HL-60/S4 (cell line): ENCODE data around the gene NRIP3.
"Not testable (repeated sequence)": the region's sequence is repeated elsewhere in the genome, so short reads cannot be mapped to it uniquely, and the experiment has no call there.

ENCODE experiments used
- in situ Hi-C: fragments of 300-500 bp; cut with MboI; formaldehyde crosslinking; loops from 2 replicates; pipeline ENCODE4 v1.14.3; 2022; ENCODE audit warnings: low sequenced_read_pairs

NRIP3 gene

DNA sequence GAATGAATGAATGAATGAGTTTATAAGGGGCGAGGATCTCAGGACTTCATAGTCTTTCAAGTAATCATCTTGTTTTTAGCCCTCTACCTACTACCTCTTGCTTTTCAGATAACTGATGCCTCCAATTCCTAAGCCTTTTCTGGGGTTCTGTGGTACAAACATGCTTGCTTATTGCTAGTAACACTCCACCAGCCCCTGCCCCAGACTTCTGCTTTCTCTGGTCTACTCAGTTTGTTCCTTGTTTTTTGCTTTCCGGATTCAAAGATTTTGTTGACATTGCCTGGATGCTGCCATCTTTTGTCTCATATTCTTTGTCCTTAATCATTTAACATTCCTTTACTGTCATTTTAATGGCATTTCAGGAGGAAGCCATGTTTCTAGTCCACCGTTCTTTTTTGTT is 30.7 kb downstream of the NRIP3 start:
- in situ Hi-C loops: no loop called here

DNA sequence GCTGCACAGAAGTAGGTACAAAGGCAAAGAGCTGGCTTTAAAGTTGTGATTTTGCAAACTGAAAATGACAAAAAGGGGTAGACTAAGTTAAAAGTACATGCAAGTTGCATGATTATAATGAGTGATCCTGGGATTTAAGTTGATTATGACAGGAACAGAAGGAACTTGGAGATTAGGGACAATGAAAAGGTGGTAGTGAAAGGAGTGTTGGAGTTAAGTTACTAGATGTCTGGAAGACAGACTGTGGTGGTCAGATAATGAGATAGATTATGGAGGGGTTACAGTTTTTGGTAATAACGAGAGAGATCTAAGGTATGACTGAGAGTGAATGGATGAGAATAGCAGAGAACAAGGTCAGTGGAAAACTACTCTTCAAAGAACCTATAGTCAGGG is 31.9 kb downstream of the NRIP3 start:
- in situ Hi-C loops: no loop called here

DNA sequence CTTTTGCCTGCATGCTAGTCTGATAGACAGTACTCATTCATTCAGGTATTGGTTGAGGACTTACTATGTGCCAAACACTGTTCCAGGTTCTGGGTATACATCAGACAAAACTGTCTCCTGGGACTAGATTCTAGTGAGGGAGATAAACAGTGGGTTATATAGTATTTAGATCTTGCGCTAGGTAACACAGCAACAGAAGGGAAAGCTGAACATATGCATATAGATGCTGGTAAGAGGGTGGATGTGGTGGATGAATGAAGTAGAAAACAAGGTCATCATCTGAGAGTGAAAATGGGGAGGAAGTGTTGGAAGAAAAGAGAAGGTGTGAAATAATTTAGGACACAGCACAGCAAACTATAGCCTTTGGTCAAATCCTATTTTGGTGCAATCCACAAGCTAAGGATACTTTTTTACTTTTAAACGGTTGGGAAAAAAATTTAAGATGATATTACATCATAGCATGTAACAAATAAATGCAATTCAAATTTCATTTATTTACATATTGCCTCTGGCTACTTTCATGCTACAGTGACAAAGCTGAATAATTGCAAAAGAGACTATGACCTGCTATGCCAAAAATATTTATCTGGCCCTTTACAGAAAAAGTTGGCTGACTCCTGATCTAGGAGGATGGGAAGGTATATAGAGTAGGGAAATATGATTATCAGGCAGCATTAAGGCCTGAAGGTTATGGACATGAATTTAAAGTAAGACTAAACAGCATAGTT is 32.4 kb downstream of the NRIP3 start:
- in situ Hi-C loops: no loop called here

DNA sequence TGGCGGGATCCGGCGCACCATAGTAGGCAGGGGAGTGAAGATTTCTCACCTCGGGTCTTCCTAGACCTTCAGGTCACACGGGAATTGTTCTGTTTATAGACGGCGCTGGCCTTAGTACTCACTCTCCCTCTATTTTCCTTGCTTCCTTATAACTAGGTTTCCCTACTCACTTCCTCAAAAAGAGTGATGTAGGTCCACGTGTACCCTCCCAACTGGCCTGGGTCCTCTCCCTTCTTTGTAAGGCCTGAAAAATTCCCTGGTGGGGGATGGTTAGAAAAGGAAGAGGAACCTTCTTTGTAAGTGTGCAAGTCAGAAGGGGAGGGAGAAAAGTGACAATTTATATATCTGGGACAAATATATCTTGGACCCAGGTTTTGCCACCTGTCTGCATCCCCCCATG is 36.6 kb downstream of the NRIP3 start:
- in situ Hi-C loops: no loop called here

DNA sequence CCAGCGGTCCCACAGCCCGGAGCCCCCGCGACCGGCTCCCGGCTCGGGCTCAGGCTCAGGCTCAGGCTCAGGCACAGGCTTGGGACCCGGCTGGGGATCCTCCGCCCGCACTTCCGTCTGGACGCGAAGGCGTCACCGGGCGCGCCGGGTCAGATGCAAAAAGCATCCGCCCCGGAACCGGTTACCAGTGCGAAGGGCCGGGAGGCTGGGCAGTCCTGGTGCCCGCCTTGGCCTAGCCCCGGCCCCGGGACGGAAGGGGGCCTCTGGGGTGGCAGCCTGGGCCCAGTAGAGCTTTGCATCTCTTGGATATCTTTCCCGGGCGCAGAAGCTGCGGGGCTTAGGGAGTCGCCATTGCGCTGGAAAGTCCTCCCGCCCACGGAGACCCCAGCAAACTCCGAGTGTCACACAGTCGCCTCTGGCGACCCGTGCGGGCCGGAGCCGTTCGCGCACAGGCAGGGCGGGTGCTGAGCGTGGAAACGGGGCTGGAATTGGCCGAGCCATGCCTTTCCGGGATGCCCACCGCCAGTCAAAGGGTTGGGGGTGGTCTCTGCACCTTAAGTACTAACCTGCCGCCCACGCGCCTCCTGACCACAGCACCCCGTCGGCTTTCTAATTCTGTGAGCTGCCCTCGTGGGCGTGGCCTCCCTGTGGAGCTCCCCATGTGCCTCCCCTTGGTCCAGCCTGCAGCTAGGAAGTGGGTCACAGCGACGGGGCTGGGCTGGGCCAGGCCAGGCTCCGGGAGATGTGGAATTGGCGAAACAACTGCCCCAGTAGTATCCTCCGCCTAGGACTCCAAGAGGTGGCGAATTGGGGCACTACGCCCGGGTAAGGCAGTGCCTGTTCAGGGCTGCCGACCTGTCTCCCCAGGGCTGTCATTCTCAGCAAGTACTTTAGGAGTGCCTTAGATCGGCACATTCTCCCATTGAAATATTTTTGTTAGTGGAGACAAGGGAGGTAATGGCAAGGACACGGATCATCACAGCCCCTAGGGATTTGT is 39.2 kb downstream of the NRIP3 start, which contains the start of gene TMEM9B:
Gene TMEM9B, minus strand, starts transcription at position 119 of the 997 bp plus-strand sequence. CDS start 129 bp downstream, outside the sequence.
- in situ Hi-C loops: no loop called here

DNA sequence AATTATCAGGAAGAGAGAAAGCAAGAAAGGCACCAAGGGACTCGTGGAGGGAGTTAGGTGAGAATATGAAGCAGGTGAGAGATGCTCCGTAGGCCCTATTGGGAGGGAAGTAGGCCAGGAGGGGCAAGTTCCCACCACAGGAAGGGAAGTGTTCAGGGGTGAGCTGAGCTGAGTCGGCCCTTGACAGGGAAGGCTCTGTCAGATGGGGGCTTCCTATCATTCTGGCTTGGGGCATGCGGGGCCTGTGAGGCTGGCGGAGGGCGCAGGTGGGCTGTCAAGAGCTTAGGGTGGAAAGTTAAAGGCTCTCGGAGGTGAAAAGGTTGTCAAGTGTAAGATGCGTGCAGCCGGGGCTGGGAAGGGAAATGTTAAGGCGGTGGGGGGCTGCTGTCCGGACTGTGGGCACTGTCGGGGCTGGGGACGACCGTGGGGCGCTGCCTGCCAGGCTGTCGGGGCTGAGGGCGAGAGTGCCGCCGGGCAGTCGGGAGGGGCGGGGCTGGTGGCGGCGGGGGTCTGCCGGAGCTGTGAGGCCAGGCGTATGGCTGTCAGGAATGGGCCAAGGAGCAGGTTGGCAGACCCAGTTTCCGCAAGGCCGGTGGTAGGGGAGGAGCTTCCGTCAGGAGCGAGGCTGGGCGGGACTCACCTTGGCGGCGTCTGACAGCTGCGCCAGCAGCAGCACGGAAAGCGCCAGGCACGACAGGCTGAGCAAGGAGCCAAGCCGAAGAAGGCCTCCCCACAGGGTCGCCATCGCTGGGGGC is 40.1 kb downstream of the NRIP3 start:
- in situ Hi-C loops: no loop called here

DNA sequence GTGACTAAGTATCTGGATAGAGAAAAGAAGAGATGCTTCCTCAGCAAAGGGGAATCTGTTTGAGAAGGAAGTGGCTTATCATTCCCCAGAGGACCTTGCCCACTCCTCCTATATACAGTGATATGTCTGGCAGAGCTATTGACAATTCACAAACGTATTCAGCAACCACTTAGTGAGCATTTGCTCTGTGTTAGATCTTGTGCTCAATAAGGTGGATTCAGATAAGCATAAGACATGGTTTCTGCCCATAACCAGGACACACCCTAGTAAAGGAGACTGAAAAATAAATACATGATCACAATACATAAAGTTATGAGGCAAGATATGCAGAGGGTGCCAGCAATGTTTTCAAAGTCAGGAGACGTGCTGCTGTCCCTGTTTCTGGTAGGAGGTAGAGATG is 41.0 kb downstream of the NRIP3 start:
- in situ Hi-C loops: no loop called here

DNA sequence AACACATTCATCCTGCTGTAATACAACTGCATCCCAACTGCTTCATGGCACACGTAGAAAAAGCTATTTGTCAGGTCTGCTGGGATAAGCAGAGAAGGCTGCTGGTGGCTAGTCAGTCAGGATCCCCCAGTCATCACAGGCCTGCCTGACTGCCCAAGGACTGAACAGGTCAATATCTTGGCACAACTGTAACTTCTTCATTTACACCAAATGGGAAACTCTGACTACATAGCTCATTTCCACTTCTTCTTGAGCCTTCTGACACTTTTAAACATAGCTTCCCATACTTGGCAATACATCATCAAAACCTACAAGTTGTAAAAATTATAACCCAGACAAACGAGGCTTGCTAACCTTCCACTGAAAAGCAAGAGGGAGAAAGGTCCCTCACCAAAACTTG is 42.4 kb downstream of the NRIP3 start:
- in situ Hi-C loops: no loop called here

DNA sequence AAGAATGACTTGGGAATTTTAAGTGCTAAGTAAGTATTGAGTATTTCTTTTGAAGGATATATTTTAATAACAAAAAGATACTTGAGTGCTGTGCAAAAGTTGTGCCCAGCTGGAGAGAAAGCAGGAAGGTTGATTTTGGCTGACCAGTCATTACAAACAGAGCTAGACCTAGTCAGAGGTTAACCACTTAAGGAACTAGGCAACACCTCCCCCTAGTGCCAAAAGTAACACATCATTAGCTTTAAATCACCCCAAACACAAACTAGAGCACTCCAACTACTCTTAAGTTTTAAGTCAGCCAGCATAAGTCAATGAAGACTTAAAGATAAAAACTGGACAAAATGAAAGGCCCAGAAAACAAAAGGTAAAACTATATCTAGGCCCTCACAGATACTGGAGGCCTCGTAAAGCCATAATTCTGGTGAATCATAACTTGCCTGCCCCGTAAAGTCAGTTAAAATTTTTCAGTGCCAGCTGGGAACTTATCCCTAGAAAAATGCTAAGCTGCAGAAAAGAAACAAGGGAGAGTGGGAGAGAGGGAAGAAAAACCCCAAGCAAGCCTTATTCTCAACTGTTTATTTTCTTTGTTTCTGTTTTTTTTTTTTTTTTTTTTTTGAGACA is 44.1 kb downstream of the NRIP3 start:
- in situ Hi-C loops: no loop called here

DNA sequence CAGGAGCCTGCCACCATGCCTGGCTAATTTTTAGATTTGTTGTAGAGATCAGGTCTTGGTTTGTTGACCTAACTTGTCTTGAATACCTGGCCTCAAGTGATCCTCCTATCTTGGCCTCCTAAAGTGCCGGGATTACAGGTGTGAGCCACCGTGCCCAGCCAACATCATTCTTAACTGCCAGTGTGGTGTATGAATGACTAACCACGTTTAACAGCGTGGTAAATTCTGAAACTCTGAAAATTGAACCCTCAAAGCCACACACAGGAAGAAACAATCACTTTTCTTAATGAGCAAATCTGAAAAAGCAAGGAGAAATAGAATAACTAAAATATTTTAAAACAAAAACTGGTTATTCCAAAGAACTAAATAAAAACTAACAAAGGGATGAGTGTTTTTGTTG is 46.9 kb downstream of the NRIP3 start:
- in situ Hi-C loops: no loop called here

DNA sequence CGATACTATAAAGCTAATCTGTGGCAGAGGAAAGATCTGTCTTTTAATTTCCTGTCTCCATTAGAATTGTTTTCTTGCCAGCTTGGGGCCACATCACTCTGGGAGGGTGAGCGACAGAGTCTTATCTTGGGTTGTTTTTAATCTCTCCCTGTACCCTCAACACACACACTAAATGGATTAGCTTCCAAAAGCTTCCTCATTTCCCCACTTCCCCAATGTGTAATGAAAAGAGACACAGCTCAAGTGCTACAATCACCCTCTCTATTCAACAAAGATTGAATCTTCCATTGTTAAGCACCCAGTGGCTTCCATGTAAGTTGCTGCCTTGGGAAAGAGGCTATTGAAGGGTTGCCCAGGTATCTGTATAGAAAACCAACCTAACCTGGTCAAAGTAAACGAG is 54.9 kb downstream of the NRIP3 start:
- in situ Hi-C loops: no loop called here

DNA sequence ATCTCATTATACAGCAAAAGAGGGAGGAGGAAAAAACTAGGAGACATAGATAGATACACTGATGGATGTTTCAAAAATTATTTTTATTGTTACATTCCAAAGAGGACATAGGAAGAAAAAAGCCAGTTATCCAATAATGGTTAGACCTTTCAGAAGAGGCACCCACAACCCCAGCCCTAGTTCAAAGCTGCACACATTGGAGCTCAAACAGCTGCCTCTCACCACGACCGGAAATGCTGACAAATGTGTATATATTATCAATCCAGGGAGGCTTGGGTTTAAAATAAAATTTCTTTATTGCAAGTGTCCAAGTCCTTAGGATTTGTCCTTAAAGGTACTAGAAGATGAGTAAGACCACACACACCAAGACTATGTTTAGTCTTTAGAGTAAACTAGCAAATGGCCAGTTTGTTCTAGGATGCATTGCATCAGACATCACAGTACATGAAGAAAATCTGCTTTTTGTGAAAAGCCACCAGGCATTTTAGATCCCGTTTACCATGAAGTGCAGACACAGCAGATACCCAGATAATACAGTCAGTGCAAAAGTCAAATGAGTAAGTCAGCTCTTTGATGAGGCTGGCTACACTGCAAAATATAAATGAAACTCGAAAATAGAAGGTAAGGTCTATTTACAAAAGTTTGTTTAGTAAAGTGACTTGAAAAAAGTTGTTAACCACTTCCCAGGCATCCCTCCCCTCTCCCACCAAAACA is 56.4 kb downstream of the NRIP3 start:
- in situ Hi-C loops: no loop called here

DNA sequence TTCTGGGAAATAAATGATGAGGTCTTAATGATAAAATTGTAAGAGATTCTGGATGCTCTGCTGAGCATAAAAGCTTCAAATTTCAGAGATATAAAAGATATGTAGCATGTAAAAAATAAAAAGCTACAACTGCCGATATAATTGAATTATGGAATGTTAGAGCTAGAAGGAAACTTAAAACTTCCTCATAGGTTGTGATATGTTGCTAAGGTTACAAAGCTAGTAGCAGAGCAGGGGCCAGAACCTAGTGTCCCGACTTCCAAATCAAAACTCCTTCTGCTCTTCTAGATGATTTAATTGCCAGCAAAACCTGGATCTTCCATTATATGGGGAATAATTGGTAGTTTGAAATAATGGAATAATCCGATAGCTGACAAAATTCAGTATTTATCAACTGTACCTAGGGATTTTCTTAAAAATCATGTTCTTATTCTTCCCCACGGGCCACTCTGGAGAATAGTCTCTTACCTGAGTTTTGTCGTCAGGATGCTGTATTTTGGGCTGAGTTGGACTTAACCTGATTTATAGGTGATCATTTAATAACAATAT is 61.2 kb downstream of the NRIP3 start, which contains the start of gene ASCL3:
Gene ASCL3, minus strand, starts transcription at position 499 of the 549 bp plus-strand sequence. CDS start 4,855 bp downstream, outside the sequence.
- in situ Hi-C loops: no loop called here

DNA sequence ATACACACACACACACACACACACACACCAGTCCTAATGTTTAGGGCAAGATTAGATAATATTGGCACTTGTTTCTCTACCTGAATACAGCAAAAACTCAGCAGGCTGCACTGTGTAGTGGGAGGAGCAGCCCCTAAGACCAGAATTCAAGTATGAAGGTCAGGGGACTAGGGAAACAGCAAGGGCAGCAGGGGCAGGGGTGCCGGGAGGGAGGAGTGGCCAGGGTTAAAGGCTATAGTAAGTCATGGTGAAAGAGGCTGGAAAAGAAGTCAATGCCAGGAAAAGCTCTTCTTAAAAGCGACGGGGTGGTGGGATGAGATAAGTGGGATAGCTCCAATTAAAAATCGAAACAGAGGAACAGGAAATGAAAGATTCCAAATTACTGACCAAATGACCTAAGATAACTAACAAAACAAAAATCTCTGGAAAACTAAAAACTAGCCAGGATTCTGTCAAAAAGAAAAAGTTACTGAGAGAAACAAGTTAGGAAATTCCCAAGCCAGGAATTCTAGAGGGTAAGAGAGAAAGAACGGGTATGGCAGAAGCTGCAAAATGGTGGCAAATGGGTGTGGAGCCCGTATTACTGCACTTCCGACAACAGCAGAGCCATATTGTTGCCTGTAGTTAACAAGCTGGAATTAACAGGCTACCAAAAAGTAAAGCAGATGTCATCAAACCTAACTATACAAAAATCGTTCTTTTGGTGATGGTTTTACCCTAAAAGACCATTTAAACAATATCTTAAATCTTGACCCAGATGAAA is 62.3 kb downstream of the NRIP3 start:
- in situ Hi-C loops: no loop called here

DNA sequence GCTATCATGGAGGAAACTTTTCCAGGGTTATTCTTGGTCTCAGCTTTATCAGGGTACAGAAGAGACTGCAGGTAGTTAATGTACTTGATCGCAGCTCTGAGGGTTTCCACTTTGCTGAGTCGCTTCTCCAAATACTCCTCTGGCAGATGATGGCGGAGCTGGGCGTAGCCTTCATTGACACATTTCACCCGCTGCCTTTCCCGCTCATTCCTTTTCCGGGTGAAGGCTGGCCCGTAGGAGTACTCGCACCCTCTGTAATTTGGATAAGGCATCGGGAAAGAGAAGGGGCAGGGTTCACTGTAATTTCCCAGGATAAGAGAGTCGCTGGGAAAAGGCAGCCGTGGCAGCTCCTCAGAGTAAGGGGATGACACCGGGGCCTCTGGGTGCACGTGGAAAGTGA is 66.1 kb downstream of the NRIP3 start:
- in situ Hi-C loops: no loop called here

DNA sequence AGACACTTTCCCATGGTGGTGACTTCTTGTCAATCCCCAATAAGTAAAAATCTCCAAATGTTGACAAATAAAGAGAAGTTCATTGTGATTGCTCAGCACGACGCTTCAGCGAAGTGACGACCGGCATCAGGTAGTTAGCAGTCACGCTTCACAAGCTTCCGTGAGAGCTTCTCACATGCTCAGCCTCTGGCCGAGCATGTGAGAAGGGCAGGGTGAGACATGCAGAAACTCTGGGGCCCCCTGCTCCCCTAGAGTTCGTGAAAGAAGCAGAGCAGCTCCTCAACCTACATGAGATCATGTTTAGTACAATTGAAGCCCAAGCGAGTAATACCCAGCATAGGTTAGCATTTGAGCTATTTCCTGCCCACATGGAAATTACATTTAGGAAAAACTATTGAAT is 66.6 kb downstream of the NRIP3 start:
- in situ Hi-C loops: no loop called here

DNA sequence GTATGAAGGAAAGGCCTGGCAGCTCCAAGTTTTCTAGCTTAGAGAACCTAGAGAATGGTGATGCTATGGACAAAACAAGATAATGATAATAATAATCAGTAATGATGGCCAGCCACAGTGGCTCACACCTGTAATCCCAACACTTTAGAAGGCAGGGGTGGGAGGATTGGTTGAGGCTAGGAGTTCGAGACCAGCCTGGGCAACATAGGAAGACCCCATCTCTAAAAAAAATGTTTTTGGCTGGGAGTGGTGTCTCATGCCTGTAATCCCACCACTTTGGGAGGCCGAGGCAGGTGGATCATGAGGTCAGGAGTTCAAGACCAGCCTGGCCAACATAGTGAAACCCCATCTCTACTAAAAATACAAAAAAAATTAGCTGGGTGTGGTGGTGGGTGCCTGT is 68.0 kb downstream of the NRIP3 start:
- in situ Hi-C loops: not testable (repeated sequence)

DNA sequence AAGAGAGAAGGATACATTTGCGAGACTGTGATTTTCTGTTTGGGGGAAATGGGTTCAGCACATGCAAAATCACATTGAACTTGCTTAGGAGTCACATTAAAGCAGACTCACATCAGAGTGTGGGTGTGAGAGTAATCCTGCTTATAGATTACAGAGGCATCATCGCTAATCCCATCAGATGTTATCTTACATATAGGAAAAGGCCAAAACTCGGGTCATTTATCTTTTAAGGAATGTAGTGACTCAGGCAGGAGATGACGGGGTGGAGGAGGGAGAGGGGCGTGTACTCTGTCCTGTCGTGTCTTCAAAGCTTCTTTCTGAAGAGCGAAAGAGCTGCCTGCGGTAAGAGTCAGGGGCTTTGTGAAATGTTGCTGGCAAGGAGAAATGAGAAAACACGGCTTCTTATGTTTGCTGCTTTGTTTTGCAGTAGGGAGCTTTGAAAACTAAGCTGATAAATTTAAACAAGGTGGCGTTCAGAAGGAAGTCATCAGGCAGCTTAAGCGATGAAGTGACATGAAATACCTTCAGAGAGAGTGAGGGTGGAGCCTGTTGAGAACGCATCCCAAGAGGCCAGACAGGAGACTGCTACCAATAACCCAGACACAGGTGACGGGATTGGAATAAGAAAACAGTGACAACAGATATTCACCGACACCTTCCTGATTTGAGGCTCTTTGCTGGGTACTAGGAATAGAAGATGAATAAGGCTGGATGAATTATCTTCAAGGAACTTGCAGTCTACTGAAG is 68.9 kb downstream of the NRIP3 start:
- in situ Hi-C loops: no loop called here
